Hindlimb muscle (tissue), 1 donor: Measurements from ENCODE around the gene MGAT5. TPM values are rescaled to one million over a fixed set of nuclear protein-coding genes. Genes with fewer than 3 reads are reported as not detected.

ENCODE experiments used
- DNase-seq: peaks from one replicate; pipeline ENCODE4 v3.0.0-alpha.2; 2013
- polyA plus RNA-seq: library from polyadenylated mRNA; unstranded; fragments of 120-200 nt; gene quantifications from one replicate; pipeline ENCODE4 v1.2.1, GENCODE V29; 2013; ENCODE audit not compliant: insufficient read length

MGAT5 gene
- polyA plus RNA-seq, 1 donor = 16.5 TPM

DNA sequence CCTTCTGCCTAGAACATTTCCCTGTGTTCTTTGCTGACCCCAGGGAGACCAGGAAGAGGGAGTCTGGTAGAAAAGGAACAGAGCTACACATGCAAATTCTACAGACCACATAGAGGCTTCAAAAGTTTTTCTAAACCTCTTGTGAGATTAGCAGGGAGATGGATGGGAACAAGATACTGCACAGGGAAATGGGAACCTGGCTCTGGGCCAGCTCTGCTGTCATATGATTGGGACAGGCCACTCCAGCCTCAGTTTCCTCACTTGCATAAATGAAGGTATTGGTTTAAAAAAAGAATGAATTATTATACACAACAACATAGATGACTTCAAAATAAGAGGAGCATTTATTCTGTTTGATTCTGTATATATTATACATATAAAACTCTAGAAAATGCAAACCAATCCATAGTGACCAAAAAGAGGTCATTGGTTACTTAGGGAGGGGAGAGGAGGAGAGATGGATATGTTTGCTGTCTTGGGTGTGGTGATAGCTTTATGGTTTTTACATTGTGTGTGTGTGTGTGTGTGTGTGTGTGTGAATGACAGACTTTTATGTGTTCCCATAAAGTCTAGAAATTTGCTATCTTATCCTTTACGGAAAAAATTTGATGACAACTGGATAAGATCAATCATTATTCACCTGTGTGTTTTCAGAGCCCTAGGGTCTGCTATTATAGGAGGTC is 115.5 kb downstream of the MGAT5 start:
- DNase-seq = no peak

DNA sequence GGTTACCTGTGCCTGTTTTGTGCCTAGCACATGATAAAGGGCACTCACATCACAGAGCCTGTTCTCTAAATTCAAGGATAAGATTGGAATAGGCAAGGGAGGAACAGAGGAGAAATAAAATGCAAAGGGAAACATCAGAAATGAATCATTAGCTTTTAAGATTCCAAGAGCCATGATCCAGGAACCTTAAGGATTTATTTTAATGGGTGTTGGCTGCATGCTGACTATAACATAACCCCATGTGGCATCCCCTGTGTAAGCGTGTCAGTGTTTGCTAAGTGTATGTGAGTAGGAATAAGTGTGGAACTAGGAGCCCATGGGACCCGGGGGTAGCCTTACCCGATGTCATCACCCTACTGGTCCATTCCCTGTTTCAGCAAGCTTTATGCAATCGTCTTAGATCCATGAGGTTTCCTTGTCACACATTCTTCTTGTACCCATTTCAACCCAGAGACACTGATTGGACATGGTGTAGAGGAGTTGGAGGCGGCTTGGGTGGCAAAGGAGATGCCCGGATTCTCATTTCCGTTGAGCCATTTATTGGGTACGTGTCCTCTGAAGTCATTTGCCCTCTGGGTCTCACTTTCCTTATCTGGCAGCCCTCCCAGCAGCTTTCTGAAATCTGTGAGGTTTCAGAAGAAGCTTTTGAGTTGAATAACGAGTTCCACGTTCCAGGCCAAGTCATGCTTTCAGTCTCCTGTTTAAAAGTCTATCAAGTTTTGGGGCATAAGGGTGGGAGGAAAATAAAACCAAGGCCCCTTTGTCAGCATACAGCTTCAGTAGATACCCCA is 117.0 kb downstream of the MGAT5 start:
- DNase-seq = no peak

DNA sequence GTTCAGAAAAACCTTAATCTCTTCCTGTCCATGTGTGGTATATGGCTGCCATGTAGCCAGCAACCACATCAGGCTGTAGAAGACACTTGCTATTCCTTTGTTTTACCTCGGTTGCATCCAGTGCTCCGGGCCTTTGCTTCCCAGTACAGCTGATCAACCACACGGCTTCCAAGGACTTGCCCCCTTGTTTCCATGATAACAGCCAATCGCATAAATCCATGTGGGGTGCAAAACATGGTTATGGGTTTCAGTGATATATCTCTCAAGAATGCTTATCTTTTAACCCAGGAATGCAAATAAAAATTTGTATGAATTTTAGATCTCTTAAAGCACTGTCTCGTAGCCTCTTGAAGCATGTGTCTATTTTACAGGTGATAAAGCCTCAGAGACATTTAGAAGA is 118.3 kb downstream of the MGAT5 start:
- no peak for DNase-seq

DNA sequence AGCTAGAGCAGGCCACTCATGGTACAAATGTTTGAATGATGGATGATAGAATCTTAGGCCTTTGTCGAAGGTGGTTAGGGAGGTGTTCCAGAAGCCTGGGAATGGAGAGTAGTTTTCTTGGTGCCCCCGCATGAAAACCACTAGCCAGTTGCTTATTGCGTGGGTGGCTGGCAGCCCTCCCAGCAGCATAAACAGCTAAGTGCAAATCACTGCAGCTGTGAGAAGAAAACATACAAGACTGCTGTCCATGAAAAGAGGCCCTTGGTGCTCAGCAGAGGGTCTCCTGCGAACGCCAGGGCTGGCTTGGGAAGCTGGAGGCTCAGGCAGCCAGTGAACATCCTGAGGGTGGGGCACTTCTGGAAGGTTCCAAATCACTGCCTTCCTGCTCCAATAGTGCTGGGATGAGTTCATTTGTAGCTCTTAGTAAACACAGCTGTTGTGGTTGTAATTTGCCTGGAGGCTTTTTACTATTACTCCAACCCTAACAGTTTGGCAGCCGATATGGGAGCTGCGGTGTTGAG is 118.8 kb downstream of the MGAT5 start:
- DNase-seq = peak; percentile 75

DNA sequence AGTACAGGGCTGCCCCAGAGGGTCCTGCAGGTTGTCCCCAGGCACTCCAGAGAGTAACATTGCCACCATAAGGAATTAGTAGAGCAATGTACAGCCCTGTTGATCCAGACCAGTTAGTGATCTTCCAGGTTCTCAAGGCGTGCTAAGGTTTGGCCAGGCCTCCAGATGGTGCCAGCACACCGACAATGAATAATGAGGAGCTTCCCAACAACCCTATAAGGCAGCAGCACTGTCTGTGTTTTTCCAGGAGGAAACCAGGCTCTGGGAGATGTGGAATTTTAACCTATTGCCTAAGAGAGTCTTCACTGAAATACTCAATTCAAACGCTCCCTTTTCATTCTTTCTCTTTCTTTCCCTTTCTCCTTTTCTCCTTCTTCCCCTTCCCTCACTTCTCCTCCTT is 122.1 kb downstream of the MGAT5 start:
- DNase-seq = no peak

DNA sequence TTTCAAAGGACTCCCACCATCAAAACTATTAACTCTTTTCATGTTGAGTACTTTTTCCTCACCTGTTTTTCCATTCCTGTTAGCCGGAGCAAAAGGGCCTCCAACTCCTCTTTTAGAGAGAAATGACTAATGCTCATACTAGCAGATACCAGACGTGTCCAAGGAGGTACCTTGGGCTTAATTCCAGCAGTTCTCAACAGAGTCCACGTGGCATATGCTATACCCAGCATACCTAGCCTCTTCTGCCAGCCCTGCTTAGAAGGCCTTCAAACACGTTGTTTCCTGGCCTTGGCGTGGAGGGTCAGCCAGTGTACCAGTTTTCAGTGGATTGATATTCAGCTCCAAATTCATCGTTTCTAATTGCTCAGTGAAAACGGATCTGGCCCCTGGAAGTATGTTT is 123.9 kb downstream of the MGAT5 start:
- no peak for DNase-seq

DNA sequence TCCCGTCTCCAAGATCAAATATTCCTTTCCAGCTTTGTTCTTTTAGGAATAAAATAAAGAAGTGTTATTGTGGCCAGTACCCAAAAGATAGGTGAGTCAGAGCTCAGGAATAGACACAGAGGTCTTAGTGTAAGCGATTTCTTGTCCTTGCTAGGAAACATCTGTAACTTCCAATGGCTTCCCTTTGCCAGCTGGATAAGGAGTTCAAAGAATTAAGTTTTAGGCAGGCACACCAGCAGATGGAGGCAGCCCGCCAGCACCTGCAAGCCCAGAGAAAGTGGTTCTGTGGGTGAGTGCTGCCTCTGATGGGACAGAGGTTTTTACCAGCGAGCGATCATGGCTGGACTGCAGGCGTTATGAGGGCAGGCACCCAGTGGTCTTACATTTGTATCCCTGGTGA is 125.4 kb downstream of the MGAT5 start:
- DNase-seq = no peak

DNA sequence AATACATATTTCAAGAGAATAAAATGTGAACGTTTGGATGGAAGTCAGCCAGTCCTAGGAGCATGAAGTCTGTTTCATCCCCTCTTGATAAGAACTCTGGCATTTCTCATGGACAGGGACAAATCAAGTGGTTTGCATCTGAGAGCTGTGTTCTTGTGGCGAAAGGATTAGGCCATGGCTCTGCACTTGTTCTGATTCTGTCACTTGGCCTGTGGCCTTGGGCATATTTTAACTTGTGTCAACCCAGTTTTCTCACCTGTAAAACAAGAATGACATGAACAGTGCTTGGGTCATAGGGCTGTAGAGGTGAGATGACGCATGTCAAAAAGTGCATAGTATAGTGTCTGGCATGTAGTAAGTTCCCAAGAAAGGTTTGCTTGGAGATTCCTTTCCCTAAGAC is 125.8 kb downstream of the MGAT5 start:
- no peak for DNase-seq

DNA sequence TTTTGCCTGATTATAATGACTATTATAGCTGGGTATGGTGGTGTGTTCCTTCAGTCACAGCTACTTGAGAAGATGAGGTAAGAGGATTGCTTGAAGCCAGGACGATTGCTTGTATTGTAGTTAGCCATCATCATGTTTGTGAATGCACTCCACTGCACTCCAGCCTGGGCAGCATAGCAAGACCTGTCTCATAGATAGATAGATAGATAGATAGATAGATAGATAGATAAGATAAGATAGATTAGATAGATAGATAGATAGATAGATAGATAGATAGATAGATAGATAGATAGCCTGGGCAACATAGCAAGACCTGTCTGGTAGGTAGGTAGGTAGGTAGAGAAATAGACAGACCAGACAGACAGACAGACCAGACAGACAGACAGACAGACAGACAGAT is 127.3 kb downstream of the MGAT5 start:
- no peak for DNase-seq

DNA sequence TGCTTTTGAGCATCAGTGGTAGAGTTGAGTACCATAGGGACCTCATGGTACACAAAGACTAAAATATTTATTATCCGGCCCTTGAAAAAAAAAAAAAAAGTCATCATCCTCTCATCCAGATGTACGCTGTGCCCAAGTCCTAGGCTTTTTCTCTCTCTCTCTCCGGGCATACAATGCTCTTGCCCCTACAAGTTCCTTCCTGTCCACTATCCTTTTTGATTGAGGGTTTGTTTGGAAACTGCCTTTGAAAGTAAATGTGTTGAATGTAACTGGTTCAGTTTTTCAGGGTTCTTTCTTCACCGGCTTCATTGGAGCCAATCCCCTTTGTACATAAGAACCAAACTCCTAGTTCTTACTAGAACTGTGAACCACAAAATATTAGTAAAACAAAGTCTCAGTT is 130.3 kb downstream of the MGAT5 start:
- DNase-seq = no peak

DNA sequence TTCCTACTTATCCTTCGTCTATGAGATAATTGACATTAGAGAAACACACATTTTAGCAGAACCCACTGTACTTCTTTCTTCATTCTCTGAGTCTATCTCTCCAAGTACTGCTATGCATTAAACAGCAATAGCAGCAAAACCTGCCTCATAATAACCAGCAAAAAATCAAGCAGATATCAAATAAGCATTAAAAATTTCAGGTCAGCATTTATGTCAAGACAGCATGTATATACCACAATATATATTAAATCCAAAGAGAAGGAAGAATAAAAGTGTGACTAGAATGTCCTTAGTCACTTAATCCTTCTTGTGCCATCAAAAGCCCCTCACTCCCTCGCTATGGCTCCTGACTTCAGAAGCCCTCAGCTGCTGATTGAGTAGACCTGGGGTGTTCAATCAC is 131.3 kb downstream of the MGAT5 start:
- DNase-seq = no peak

DNA sequence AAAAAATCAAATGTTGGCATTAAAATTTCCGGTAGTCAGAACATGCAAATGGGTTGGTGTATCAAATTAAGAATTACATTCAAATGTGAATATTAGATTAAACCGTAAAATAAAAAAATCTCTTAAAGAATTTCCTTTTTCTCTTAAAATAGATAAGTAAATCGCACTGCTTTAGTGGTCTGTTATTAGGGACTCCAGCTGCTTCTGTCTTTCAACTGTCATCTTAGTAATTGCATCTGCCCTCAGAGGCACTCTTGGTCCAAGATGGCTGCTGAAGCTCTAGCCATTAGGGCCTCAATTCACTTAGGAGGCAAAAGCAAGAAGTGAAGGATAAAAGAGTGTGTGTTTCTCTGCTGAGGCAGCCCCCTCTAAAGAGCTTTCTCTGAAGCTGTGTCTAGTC is 132.4 kb downstream of the MGAT5 start:
- DNase-seq = no peak

DNA sequence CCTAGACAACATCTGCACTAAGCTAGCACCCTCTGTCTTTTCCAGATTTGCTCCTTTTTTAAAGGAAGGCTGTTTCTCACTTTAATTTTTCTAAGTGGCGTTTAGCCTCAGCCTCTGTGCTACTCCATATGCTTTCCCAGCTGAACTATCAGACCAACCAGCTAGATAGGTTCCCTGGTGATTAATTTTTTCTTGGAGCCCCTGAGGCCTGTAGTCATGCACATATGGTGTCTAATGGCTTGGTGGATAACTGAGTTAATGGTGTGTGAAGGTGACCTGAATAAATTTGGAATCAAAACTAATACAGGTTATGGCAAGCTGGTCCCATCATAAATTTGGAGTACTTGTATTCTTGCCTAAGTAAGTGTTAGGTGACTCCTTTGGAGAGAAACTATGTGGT is 135.5 kb downstream of the MGAT5 start:
- no peak for DNase-seq

DNA sequence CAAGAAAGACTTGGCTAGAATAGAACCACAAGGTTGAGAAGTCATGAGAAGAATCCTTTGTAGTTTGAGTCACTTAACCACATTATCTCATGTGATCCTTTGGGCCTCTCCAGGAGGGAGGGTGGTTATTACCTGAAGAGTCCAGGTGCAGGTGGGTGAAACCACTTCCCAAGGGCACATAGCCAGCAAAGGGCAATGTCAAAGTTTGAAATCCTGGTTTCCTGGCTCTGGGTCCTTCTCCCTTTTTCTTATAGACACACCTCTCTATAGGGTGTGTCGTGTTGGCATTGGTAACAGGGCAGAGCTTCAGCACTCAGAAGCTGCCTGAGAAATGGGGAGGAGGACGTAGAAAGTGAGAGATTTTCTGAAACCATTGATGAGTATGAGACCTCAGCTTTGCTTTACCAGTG is 137.9 kb downstream of the MGAT5 start:
- DNase-seq = no peak

DNA sequence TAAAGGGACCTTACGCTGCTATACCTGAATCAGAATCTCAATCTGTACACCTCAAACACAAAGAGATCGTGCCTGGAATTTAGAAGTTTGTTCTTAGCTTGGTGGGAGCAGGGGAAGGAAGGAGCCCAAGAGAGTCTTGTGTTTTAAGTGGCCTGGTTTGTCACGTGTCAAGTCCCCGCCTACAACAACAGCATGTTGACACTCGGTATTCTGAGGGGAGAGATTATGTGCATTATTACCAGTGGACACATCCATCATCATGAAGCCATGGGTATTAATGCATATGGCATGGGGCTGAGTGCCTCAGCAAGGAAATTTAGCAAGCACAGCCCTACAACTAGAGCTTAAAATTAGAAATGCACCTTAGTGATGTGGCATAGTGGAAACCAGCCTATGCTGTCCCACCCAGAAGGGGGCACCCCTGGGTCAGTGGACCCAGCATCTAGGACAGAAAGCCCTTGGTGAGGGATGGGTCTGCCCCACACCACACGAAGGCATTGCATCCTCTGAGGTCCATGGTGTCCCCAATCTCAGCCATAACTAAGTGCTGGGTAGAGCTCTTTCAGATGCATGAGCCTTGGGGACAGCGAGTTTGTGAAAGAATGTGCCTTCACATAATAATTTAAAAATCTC is 138.7 kb downstream of the MGAT5 start:
- no peak for DNase-seq

DNA sequence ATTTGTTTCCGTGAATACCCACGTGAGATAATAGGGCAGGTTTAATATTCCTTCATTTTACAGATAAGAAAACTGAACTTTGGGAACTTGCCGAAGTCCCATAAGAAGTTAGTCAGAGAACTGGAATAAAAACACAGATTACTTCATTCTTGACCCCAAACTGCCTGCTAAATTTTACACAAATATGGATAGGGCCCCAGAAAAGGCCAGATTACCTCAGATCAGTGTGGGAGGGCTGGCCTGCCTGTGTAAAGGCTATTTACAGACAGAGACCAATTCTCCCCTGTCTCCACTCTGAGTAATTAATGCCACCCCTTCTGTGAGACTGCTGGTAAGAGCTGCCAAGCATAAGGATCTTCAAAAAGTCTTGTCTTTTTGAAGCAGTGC is 139.2 kb downstream of the MGAT5 start:
- no peak for DNase-seq

DNA sequence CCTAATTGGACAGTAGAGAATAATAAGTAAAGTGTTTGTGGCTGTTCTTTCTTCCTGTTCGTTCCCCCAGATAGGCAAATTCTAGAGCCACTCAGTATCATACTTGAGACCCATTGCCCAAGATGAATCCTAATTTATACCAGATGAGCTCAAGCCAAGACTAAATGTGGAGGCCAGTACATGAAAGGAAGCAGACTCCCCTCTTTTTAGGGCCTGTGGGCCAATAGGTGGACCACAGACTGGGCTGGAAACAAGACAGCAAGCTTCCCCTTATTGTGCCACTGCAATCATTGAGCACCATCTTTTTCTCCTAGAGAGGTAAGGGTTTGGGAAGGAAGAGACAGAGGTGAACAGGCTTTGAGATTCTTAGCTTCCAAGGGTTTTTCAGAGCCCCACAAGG is 141.9 kb downstream of the MGAT5 start:
- DNase-seq = no peak

DNA sequence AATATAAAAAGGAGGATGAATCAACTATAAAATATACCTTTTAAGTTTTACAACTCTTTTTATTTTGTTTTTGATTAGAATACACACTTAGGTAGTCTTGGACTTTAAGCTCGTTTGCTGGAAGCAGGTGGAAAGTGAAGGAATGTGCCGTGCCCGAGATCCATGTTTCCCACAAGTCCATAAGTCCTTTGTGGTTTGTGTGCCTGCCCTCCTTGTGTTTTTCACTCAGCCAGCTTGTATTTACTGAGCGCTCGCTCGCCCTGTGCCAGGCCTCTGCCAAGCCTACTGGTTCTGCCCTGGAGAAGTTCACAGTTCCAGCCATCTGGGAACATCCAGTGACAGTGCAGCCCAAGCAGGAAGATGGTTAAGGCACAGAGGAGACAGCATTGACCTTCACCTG is 142.6 kb downstream of the MGAT5 start:
- DNase-seq = no peak

DNA sequence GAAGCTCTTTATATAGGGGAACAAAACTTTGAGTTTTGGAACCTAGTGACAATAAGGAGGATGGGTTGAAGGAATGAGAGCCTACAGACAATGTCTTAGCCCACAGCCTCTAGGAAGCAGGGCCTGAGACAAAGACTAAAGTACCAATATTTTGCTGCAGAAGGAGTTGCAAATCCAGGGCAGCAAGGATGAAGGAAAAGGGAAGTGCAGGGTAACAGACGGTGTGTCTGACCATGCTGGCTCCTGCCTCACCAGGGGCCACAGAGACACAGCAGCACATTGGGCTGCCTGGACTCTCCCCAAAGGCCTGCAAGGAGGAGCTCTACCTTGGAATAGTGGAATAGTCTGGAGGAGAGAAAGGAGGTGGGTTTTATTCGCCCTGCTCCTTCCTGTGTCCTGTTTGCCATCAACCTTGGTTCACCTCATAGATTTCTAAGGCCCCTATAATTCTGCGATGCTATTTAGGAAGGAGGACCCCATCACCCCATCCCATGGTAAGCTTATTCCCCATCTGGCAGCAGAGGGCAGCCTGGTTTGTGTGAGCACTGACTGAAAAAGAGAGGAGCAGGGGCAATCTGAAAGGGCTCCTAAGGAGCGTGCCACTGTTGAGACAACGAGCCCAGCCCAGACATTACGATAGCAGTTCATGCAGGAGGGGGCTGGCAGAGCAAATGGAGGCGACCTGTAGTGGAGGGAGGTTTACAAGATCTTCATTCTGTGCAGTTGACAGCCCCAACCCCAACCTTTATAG is 143.4 kb downstream of the MGAT5 start:
- DNase-seq = no peak

DNA sequence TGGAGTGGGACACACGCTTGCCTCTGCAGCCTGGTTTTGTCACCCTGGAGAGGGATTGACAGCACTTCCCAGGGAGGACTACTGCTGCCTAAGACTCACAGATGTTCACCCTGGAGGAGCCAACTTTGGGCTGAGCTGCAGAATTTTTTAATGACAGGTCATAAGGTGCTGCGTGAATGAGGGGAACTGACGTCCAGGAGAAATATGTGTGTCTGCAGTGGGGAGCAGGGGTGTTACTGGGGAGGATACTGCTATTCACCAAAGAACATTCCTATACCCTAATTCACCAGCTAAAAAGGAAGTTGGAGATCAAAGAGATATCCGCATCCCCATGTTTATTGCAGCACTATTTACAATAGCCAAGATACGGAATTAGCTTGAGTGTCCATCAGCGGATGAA is 144.4 kb downstream of the MGAT5 start:
- no peak for DNase-seq

DNA sequence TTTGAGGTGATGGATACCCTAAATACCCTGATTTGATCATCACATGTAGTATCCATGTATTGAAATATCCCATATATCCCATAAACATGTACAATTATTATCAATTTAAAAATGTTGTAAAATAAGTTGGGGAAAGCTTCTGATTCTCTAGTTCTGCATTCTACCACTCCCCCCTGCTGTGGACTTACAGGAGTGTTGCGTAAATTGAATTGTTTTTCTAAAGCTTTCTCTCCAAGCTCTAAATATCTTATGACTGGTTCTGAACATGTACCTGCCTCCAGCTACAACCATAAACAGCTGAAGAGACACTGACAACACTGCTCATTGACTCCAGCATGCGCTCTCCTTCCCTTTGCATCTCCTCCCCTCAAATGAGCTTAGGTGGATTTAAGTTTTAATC is 145.2 kb downstream of the MGAT5 start:
- DNase-seq = no peak

DNA sequence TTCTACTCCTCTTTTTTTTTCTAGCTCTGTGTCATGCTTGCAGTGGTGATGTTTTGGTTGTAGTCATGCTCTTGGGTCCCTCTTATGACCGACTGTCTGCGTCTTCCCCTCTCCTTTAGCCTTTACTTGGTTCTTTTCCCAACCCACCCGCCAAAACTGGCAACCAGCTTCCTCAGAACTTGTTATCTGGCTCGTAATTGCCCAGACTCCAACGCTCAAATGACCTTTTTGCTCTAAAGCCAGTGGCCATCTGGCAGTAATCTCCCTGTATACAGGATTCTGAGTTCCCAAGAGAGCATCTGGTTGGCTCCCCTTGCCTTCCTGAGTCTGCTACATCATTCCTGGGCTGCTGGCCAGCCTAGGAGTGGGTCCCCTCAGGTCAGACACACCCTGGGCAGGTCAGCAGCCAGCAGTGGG is 147.2 kb downstream of the MGAT5 start:
- no peak for DNase-seq

DNA sequence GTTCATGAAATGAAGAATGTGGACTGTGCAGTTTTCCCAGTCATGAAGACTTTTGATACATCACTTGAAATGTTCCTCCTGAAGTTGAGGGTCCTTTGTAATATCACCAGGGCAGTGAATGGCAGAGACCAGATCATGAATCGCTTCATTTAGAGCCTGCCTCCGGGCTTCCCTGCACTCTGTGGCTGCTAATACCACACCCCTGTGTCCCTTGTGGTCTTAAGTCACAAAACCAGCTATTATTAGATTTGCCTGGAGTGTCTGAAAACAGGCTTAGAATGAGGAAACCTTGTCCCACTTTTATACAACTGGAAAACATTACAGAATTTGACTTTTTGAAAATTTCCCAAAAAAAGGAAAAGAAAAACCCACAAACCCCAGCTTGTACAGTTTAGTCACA is 147.9 kb downstream of the MGAT5 start:
- DNase-seq = no peak
